HG03442 (cell line): ENCODE results near the gene ESR1.
"Not testable (repeated sequence)": the region's sequence is repeated elsewhere in the genome, so short reads cannot be mapped to it uniquely, and the experiment has no call there.

Source experiments
- ATAC-seq: cut with Tn5 transposase; IDR thresholded peaks from one replicate; pipeline ENCODE4 v1.9.1; 2021; ENCODE audit warnings: mild to moderate bottlenecking, moderate library complexity; ENCODE audit not compliant: unreplicated experiment

The ESR1 gene

GRCh38 chr6:151885234-151885633 lies 77.8 kb downstream of the ESR1 start:
- no peak for ATAC-seq

GRCh38 chr6:151891524-151891923 lies 84.0 kb downstream of the ESR1 start:
- no peak for ATAC-seq

- ATAC-seq: not testable (repeated sequence)
Measured at GRCh38 chr6:151894426-151894825, 86.9 kb downstream of the ESR1 start.

GRCh38 chr6:151899221-151899620 lies 91.7 kb downstream of the ESR1 start:
- ATAC-seq: not testable (repeated sequence)

GRCh38 chr6:151899796-151900195 lies 92.3 kb downstream of the ESR1 start:
- not testable (repeated sequence) for ATAC-seq

GRCh38 chr6:151900256-151900655 lies 92.8 kb downstream of the ESR1 start:
- ATAC-seq: no peak

GRCh38 chr6:151901009-151901411 lies 93.5 kb downstream of the ESR1 start:
- ATAC-seq: no peak

GRCh38 chr6:151904631-151905030 lies 97.1 kb downstream of the ESR1 start:
- no peak for ATAC-seq

GRCh38 chr6:151905072-151905471 lies 97.6 kb downstream of the ESR1 start:
- ATAC-seq: no peak

- ATAC-seq: no peak
Measured at GRCh38 chr6:151905854-151906253, 98.4 kb downstream of the ESR1 start.

GRCh38 chr6:151911401-151911800 lies 103.9 kb downstream of the ESR1 start:
- no peak for ATAC-seq

- no peak for ATAC-seq
Measured at GRCh38 chr6:151914484-151914883, 107.0 kb downstream of the ESR1 start.

GRCh38 chr6:151916075-151916474 lies 108.6 kb downstream of the ESR1 start:
- ATAC-seq: no peak

- ATAC-seq: no peak
Measured at GRCh38 chr6:151916680-151917164, 109.2 kb downstream of the ESR1 start.

- ATAC-seq: no peak
Measured at GRCh38 chr6:151917531-151918329, 110.2 kb downstream of the ESR1 start.

GRCh38 chr6:151940307-151940706 lies 132.8 kb downstream of the ESR1 start:
- no peak for ATAC-seq

GRCh38 chr6:151948002-151948743 lies 140.7 kb downstream of the ESR1 start:
- ATAC-seq: no peak

GRCh38 chr6:151958332-151958731 lies 150.8 kb downstream of the ESR1 start:
- ATAC-seq: no peak

GRCh38 chr6:151959086-151959485 lies 151.6 kb downstream of the ESR1 start:
- no peak for ATAC-seq

GRCh38 chr6:151961809-151962208 lies 154.3 kb downstream of the ESR1 start:
- ATAC-seq: no peak

GRCh38 chr6:151962246-151962846 lies 154.9 kb downstream of the ESR1 start:
- no peak for ATAC-seq

- ATAC-seq: no peak
Measured at GRCh38 chr6:151963001-151963400, 155.5 kb downstream of the ESR1 start.
